ENCODE results near the gene SDHC. TPM values are rescaled to one million over a fixed set of nuclear protein-coding genes. Genes with fewer than 3 reads are reported as not detected.

The SDHC gene
- total and polyA plus RNA-seq, 4 donors, result 44.3 to 247 (median 96.7) TPM

DNA sequence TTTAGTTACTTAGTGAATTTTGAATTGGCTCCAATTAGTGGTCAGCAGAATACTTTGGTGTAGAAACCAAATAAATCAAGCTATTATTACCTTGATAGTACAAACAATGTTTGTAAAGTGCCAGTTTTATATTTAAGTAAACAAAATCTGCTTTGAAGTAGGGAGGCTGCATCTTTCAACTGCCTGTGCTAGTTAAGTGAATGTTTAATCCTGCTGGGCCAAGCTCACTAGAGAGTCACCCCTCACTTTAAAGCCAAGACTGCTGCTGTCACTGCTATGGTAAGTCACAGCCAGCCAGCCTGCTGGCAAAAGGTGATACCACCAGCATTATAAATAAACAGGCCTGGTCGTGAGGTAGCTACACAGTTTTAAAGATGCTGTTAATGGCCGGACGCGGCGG, 63.8 kb downstream of the SDHC start:
- H3K9me3 ChIP-seq (ENCODE audit: control insufficient read depth in 4 of 4, low read length in 3 of 4), result no peaks in the 10 kb centered on the region
- DNase-seq (ENCODE audit: low spot score), result no peak
- H3K27ac ChIP-seq (ENCODE audit: low read depth in 1 of 2, low read length in 2 of 2), result no peak overlapping the region
- TF ChIP-seq FOXA2 (IDR thresholded peaks at IDR 0.05) (no peak), NR2F2 (IDR thresholded peaks at IDR 0.05) (no peak), HNF4G (IDR thresholded peaks at IDR 0.05) (no peak), TAF1 (conservative IDR thresholded peaks at IDR 0.05) (no peak), RAD21 (IDR thresholded peaks at IDR 0.05) (no peak), JUND (IDR thresholded peaks at IDR 0.05) (no peak), SP1 (IDR thresholded peaks at IDR 0.05) (no peak), FOXA1 (IDR thresholded peaks at IDR 0.05) (no peak), GABPA (IDR thresholded peaks at IDR 0.05 in 1 of 2, conservative IDR thresholded peaks at IDR 0.05 in 1 of 2) (no peak)
- TF ChIP-seq, protein P1, sequence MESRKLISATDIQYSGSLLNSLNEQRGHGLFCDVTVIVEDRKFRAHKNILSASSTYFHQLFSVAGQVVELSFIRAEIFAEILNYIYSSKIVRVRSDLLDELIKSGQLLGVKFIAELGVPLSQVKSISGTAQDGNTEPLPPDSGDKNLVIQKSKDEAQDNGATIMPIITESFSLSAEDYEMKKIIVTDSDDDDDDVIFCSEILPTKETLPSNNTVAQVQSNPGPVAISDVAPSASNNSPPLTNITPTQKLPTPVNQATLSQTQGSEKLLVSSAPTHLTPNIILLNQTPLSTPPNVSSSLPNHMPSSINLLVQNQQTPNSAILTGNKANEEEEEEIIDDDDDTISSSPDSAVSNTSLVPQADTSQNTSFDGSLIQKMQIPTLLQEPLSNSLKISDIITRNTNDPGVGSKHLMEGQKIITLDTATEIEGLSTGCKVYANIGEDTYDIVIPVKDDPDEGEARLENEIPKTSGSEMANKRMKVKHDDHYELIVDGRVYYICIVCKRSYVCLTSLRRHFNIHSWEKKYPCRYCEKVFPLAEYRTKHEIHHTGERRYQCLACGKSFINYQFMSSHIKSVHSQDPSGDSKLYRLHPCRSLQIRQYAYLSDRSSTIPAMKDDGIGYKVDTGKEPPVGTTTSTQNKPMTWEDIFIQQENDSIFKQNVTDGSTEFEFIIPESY (IDR thresholded peaks at IDR 0.05), result no peak
- TF ChIP-seq, protein P2, sequence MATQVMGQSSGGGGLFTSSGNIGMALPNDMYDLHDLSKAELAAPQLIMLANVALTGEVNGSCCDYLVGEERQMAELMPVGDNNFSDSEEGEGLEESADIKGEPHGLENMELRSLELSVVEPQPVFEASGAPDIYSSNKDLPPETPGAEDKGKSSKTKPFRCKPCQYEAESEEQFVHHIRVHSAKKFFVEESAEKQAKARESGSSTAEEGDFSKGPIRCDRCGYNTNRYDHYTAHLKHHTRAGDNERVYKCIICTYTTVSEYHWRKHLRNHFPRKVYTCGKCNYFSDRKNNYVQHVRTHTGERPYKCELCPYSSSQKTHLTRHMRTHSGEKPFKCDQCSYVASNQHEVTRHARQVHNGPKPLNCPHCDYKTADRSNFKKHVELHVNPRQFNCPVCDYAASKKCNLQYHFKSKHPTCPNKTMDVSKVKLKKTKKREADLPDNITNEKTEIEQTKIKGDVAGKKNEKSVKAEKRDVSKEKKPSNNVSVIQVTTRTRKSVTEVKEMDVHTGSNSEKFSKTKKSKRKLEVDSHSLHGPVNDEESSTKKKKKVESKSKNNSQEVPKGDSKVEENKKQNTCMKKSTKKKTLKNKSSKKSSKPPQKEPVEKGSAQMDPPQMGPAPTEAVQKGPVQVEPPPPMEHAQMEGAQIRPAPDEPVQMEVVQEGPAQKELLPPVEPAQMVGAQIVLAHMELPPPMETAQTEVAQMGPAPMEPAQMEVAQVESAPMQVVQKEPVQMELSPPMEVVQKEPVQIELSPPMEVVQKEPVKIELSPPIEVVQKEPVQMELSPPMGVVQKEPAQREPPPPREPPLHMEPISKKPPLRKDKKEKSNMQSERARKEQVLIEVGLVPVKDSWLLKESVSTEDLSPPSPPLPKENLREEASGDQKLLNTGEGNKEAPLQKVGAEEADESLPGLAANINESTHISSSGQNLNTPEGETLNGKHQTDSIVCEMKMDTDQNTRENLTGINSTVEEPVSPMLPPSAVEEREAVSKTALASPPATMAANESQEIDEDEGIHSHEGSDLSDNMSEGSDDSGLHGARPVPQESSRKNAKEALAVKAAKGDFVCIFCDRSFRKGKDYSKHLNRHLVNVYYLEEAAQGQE (IDR thresholded peaks at IDR 0.05), result no peak
- TF ChIP-seq, protein P3, sequence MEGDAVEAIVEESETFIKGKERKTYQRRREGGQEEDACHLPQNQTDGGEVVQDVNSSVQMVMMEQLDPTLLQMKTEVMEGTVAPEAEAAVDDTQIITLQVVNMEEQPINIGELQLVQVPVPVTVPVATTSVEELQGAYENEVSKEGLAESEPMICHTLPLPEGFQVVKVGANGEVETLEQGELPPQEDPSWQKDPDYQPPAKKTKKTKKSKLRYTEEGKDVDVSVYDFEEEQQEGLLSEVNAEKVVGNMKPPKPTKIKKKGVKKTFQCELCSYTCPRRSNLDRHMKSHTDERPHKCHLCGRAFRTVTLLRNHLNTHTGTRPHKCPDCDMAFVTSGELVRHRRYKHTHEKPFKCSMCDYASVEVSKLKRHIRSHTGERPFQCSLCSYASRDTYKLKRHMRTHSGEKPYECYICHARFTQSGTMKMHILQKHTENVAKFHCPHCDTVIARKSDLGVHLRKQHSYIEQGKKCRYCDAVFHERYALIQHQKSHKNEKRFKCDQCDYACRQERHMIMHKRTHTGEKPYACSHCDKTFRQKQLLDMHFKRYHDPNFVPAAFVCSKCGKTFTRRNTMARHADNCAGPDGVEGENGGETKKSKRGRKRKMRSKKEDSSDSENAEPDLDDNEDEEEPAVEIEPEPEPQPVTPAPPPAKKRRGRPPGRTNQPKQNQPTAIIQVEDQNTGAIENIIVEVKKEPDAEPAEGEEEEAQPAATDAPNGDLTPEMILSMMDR (IDR thresholded peaks at IDR 0.05; ENCODE audit: low read depth, low read length, missing input control), result no peak
- no peaks in the 10 kb centered on the region for H3K36me3 ChIP-seq (ENCODE audit: control insufficient read depth in 4 of 4, insufficient read depth in 3 of 4, low read depth in 1 of 4, low read length in 3 of 4)
- H3K4me1 ChIP-seq (ENCODE audit: control insufficient read depth in 4 of 4, insufficient read depth in 4 of 4, low read length in 3 of 4), result peaks cover 0 to 2% (median 0%) of the 10 kb centered on the region in 4 donors
- no peak overlapping the region for H3K4me3 ChIP-seq (ENCODE audit: low read depth in 1 of 3, low read length in 3 of 3)
- WGBS, result 94% methylated on average over 5 of the region's 5 CpGs
- H3K9ac ChIP-seq (ENCODE audit: low read depth in 1 of 2, low read length in 2 of 2), result no peak overlapping the region
- no peaks in the 10 kb centered on the region for H3K27me3 ChIP-seq (ENCODE audit: control insufficient read depth in 4 of 4, insufficient read depth in 4 of 4, low read length in 3 of 4)

DNA sequence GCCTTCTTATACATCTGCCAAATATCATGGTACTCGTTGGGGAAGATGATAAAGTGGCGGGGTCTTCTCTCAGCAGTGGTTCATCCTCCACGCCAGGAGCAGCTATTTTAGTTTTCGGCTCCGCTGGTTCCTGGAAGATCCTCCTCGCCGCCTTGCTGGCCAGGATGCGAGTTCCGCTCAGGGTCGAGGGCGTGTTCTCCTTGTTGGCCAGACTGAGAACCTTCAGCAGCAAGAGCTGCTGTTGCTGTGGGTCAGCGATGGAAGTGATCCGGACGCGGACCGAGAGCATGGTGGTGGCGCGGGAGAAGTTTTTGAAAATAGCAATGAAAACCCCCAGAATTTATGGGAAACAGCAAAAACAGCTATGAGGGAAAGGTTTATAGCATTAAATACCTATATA, 64.9 kb downstream of the SDHC start:
- H3K36me3 ChIP-seq (ENCODE audit: control insufficient read depth in 4 of 4, insufficient read depth in 3 of 4, low read depth in 1 of 4, low read length in 3 of 4), result no peaks in the 10 kb centered on the region
- no peak overlapping the region for H3K4me3 ChIP-seq (ENCODE audit: low read depth in 1 of 3, low read length in 3 of 3)
- WGBS, result 79% methylated on average over 18 of the region's 18 CpGs
- peaks cover 0 to 2% (median 0%) of the 10 kb centered on the region in 4 donors for H3K4me1 ChIP-seq (ENCODE audit: control insufficient read depth in 4 of 4, insufficient read depth in 4 of 4, low read length in 3 of 4)
- H3K9me3 ChIP-seq (ENCODE audit: control insufficient read depth in 4 of 4, low read length in 3 of 4), result no peaks in the 10 kb centered on the region
- no peaks in the 10 kb centered on the region for H3K27me3 ChIP-seq (ENCODE audit: control insufficient read depth in 4 of 4, insufficient read depth in 4 of 4, low read length in 3 of 4)
- H3K27ac ChIP-seq (ENCODE audit: low read depth in 1 of 2, low read length in 2 of 2), result no peak overlapping the region
- no peak for DNase-seq (ENCODE audit: low spot score)
- H3K9ac ChIP-seq (ENCODE audit: low read depth in 1 of 2, low read length in 2 of 2), result no peak overlapping the region
- TF ChIP-seq NR2F2 (IDR thresholded peaks at IDR 0.05) (no peak), FOXA1 (IDR thresholded peaks at IDR 0.05) (no peak), FOXA2 (IDR thresholded peaks at IDR 0.05) (no peak), EGR1 (IDR thresholded peaks at IDR 0.05; ENCODE audit: low read depth in 2 of 2) (no peak), TAF1 (conservative IDR thresholded peaks at IDR 0.05) (no peak), RAD21 (IDR thresholded peaks at IDR 0.05) (no peak), SP1 (IDR thresholded peaks at IDR 0.05) (no peak), HNF4A (conservative IDR thresholded peaks at IDR 0.05) (no peak), GABPA (IDR thresholded peaks at IDR 0.05 in 1 of 2, conservative IDR thresholded peaks at IDR 0.05 in 1 of 2) (no peak), YY1 (IDR thresholded peaks at IDR 0.05) (no peak), RXRA (IDR thresholded peaks at IDR 0.05) (no peak), HNF4G (IDR thresholded peaks at IDR 0.05) (no peak)
- TF ChIP-seq, protein P4, sequence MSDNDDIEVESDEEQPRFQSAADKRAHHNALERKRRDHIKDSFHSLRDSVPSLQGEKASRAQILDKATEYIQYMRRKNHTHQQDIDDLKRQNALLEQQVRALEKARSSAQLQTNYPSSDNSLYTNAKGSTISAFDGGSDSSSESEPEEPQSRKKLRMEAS (IDR thresholded peaks at IDR 0.05), result no peak
- TF ChIP-seq, protein P1 (IDR thresholded peaks at IDR 0.05), result no peak
- TF ChIP-seq, protein P3 (IDR thresholded peaks at IDR 0.05; ENCODE audit: low read depth, low read length, missing input control), result no peak

Data from liver (tissue), 9 donors.